Measurements from ENCODE around the gene GDI1. TPM values are rescaled to one million over a fixed set of nuclear protein-coding genes. Genes with fewer than 3 reads are reported as not detected.
"Not testable (repeated sequence)": the region's sequence is repeated elsewhere in the genome, so short reads cannot be mapped to it uniquely, and the experiment has no call there.

Gene GDI1
- 117 and 124 TPM in 2 replicates for polyA plus RNA-seq (2011; rRNA removed)
- polyA plus RNA-seq (2012; cell fraction: cytosol; rRNA removed): 171 and 182 TPM in 2 replicates
- 629 and 657 TPM in 2 replicates for polyA plus RNA-seq (2012; cell fraction: nucleus; rRNA removed)
- polyA plus RNA-seq (2017; fragmentation: RNase III; extraction: RNeasy Plus Mini Kit Qiagen cat#74134 plus additional on column Dnase treatment): 107 to 131 TPM (median 128 TPM) in 3 replicates
- polyA minus RNA-seq (2011; rRNA and poly(A)+ RNA removed): 94.5 and 122 TPM in 2 replicates

DNA sequence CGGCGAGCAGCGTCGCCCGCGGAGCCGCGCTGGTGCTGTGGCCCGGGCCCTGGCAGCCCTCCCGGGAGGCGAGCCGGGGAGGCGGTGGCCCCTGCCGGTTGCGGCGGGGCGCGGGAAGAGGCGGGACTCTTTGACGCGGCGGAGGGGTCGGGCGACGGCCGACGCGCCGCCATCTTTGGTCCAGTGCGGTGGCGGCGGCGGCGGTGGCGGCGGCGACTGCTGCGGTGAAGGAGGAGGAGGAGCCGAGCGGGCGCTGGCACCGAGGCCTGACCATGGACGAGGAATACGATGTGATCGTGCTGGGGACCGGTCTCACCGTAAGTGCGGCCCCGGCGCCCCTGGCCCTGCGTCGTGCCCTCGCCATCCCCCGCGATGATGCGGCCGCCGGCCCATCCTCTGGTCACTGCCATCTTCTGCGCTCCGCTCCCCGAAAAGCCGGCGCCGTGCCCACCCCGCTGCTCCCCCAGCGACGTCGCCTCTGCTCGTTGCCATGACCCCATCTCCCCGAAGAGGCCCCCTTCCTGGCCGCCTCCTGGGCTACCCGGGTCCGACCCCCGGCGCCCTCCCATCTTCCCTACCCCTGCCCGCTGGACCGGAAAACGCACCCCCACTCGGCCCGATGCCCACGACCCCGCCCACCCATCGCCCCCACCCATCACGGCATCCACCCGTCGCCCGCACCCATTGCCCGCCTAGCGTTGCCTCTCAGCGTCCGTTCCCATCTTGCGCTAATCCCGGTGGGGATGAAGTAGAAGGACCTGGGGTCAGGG lies at the start of gene GDI1:
Gene GDI1, plus strand, starts transcription at position 172 of the 770 bp plus-strand sequence. Its CDS starts 101 bp downstream, at position 273.
- Histone ChIP-seq H3K27ac (peak within 1 kb of the TSS; percentile 100), H3K4me3 (peak within 1 kb of the TSS; percentile 97), H3K4me2 (peak within 1 kb of the TSS; percentile 98), H3K9me3 (no peaks in the 10 kb centered on the region), H3K4me1 (peaks cover 12% of the 10 kb centered on the region; the same call in 1 of the 3 replicates)
- WGBS (ENCODE audit: missing lambda C conversion rate): 0% methylated on average over 6 of the region's 93 CpGs
- FAIRE-seq (no peak), ATAC-seq (peak; percentile 66 to 74; a peak in 5 of 6 replicates), DNase-seq (ENCODE audit: low read depth in 1 of 2, low spot score in 1 of 2) (peak; percentile 58 to 75)
- CTCF ChIA-PET: no interaction called here
- TF ChIP-seq ELK1 (IDR thresholded peaks at IDR 0.05; ENCODE audit: low read depth, low read length): no peak
- TF ChIP-seq SREBF2 (IDR thresholded peaks at IDR 0.05): no peak
- TF ChIP-seq JUNB (IDR thresholded peaks at IDR 0.05): no peak
- TF ChIP-seq, protein P1, sequence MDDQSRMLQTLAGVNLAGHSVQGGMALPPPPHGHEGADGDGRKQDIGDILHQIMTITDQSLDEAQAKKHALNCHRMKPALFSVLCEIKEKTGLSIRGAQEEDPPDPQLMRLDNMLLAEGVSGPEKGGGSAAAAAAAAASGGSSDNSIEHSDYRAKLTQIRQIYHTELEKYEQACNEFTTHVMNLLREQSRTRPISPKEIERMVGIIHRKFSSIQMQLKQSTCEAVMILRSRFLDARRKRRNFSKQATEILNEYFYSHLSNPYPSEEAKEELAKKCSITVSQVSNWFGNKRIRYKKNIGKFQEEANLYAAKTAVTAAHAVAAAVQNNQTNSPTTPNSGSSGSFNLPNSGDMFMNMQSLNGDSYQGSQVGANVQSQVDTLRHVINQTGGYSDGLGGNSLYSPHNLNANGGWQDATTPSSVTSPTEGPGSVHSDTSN (IDR thresholded peaks at IDR 0.05): peak; percentile 91
- no peak for TF ChIP-seq RARB (CRISPR knock-in tag; IDR thresholded peaks at IDR 0.05)
- TF ChIP-seq BCL3 (IDR thresholded peaks at IDR 0.05): peak; percentile 71; the same call in 1 of the 3 replicates
- TF ChIP-seq HEYL (CRISPR knock-in tag; IDR thresholded peaks at IDR 0.05): no peak
- TF ChIP-seq ZC3H11A (IDR thresholded peaks at IDR 0.05): no peak
- TF ChIP-seq POLR2A (IDR thresholded peaks at IDR 0.05; ENCODE audit: low read length): peak; percentile 71
- TF ChIP-seq HOXB13 (CRISPR knock-in tag; IDR thresholded peaks at IDR 0.05; ENCODE audit: low read depth): no peak
- TF ChIP-seq PHF8 (IDR thresholded peaks at IDR 0.05; ENCODE audit: borderline replicate concordance, low read depth): peak; percentile 27; the same call in 1 of the 2 replicates
- TF ChIP-seq JUN (IDR thresholded peaks at IDR 0.05): peak; percentile 71 to 93; a peak in 4 of 5 replicates
- no peak for TF ChIP-seq ZNF302 (CRISPR knock-in tag; IDR thresholded peaks at IDR 0.05)
- TF ChIP-seq CBX2 (IDR thresholded peaks at IDR 0.05; ENCODE audit: borderline replicate concordance, low read depth): no peak
- TF ChIP-seq ZSCAN20 (CRISPR knock-in tag; IDR thresholded peaks at IDR 0.05): no peak
- POLR2A ChIA-PET: no interaction called here

- POLR2A ChIA-PET; H3K9me3 ChIP-seq; DNase-seq (ENCODE audit: low read depth in 1 of 2, low spot score in 1 of 2); CTCF ChIA-PET; H3K4me1 ChIP-seq; H3K4me2 ChIP-seq; H3K4me3 ChIP-seq; H3K27ac ChIP-seq: not testable (repeated sequence)
- peak; percentile 16 to 47 for ATAC-seq
- no CpG with 5 or more reads among the region's 20 CpGs for WGBS (ENCODE audit: missing lambda C conversion rate)
- peak; percentile 82 for FAIRE-seq
These were observed 48.9 kb upstream of the GDI1 start for GRCh38 chrX:154388094-154388493.

- H3K4me3 ChIP-seq; POLR2A ChIA-PET; H3K27ac ChIP-seq; DNase-seq (ENCODE audit: low read depth in 1 of 2, low spot score in 1 of 2); H3K4me1 ChIP-seq; CTCF ChIA-PET; H3K4me2 ChIP-seq; H3K9me3 ChIP-seq: not testable (repeated sequence)
- peak; percentile 9 to 18; a peak in 5 of 6 replicates for ATAC-seq
- FAIRE-seq: peak; percentile 46
- no CpG with 5 or more reads among the region's 16 CpGs for WGBS (ENCODE audit: missing lambda C conversion rate)
These were observed 48.3 kb upstream of the GDI1 start for GRCh38 chrX:154388649-154389048.

GRCh38 chrX:154389812-154390747 lies 46.9 kb upstream of the GDI1 start:
- Histone ChIP-seq H3K27ac (peak overlapping the region; percentile 53 to 79; a peak in 4 of 6 replicates), H3K4me3 (0 out of 3 replicates have a peak overlapping the region, but pooled peaks have one; percentile 31)
- CTCF ChIA-PET; H3K4me2 ChIP-seq; H3K4me1 ChIP-seq; POLR2A ChIA-PET; DNase-seq (ENCODE audit: low read depth in 1 of 2, low spot score in 1 of 2); H3K9me3 ChIP-seq: not testable (repeated sequence)
- no CpG with 5 or more reads among the region's 121 CpGs for WGBS (ENCODE audit: missing lambda C conversion rate)
- FAIRE-seq (peak; percentile 77), ATAC-seq (peak; percentile 56 to 76)

DNA sequence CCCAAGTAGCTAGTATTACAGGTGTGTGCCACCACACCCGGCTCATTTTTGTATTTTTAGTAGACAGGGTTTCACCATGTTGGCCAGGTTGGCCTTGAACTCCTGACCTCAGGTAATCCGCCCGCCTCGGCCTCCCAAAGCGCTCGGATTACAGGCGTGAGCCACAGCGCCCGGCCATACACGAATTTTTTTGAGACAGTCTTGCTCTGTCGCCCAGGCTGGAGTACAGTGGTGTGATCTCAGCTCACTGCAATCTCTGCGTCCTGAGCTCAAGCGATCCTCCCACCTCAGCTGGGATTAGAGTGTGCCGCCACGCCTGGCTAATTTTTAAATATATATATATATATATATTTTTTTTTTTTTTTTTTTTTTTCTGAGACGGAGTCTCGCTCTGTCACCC lies 40.6 kb upstream of the GDI1 start:
- H3K9me3 ChIP-seq; FAIRE-seq; DNase-seq (ENCODE audit: low read depth in 1 of 2, low spot score in 1 of 2); POLR2A ChIA-PET; ATAC-seq: not testable (repeated sequence)
- Histone ChIP-seq H3K4me1 (peaks cover 15% of the 10 kb centered on the region; the same call in 2 of the 3 replicates), H3K4me3 (peak overlapping the region; percentile 88), H3K27ac (peak overlapping the region; percentile 96 to 100), H3K4me2 (peak overlapping the region; percentile 76)
- CTCF ChIA-PET: interaction anchor here (1.2 to 4.7 kb wide), 2 partner anchors 22 to 23 kb away, joined by 7 to 28 read pairs; partner anchors contain the start of gene FLNA
- WGBS (ENCODE audit: missing lambda C conversion rate): 92% methylated on average over 15 of the region's 17 CpGs
